Activated CD4-positive, alpha-beta T cell treated with anti-CD3 and anti-CD28 coated beads, Interleukin-2, amount 50 U/mL, for 4 hours (primary cell): ENCODE results near the gene SCAPER.
"Not testable (repeated sequence)": the region's sequence is repeated elsewhere in the genome, so short reads cannot be mapped to it uniquely, and the experiment has no call there.

Source experiments
- DNase-seq, 2 experiments: peaks; one replicate each; pipeline ENCODE4 v3.0.0-alpha.2; 2020

Gene SCAPER

DNA sequence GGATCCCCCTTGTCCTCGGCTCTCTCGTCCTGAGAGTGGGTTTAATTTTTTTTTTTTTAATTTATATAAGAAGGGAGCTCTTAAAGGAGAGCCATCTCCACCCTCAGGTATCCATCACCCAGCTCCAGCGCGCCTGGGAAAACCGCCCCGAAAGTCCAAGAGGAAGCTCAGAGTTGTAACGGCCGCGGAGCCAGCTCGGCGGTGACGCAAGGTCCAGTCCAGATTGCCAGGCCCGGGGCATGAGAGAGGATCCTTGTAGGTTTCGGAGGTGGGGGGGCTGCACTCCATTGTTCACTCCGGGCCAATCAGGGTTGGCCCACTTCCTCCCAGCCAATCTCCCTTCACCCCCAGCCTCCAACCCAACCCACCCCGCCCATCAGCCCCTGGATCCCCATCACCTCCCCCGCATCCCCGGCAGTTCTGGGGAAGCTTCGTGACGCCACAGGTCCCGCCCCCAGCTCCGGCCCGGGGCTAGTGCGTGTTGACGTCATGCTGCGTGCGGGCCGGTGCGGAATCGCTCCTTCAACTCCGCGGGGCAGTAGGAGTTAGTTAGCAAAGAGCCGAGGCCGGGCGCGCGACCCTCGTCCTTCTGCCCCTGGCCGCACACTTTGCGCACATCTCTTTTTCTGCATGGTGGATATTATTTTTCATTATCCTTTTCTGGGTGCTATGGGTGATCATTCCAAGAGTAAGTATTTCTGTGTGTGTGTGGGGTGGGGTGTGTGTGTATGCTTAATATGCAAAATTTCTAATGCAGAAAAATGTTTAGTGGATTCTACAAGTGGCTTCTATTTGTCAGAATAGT lies 568.7 kb downstream of the SCAPER start, which contains the start of gene ISL2:
Gene ISL2, plus strand, starts transcription at position 520 of the 805 bp plus-strand sequence. Its CDS starts 111 bp downstream, at position 631.
- peak; percentile 43 to 58 for DNase-seq

DNA sequence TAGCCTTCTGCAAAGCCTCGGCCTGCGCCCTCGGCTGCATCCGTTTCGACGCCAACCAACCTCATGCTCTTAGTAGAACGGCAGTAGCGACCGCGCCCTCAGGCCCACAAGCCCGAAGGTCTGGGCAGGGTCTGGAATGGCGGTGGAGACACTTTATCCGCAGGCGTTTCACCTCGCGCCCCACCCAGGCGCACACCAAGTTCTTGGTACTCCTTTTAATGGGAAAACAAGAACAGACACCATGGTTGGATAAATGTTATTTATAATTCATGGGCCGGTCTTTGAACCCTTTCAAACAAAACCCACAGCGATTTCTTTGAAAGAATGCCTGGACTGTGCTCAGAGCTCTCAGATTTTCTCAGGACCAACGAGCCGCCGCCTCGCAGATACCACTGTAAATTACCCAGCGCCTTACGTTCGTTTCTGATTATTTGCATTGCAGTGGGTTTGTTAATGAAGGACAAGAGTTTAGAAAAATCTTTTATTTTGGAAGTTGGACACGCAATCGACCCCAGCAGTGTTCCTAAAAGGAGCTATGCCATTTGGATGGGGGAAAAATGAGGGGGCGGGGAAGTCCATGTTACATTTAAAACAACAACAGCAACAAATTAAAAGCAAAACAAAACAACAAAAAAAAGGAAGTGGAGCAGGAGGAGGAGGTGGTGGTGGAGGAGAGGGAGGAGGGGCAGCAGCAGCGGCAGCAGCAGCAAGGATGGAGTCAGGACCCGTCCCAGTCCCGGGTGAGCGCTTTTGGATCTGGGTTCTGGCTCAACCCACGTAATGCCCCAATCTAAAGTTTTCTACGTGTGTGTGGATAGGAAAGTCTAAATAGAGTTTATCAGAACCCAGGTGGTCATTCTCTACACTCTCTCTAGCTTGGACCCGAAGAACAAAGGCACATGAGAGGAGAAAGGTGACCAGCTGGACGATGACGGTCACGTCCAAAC lies 569.6 kb downstream of the SCAPER start:
- DNase-seq = no peak

DNA sequence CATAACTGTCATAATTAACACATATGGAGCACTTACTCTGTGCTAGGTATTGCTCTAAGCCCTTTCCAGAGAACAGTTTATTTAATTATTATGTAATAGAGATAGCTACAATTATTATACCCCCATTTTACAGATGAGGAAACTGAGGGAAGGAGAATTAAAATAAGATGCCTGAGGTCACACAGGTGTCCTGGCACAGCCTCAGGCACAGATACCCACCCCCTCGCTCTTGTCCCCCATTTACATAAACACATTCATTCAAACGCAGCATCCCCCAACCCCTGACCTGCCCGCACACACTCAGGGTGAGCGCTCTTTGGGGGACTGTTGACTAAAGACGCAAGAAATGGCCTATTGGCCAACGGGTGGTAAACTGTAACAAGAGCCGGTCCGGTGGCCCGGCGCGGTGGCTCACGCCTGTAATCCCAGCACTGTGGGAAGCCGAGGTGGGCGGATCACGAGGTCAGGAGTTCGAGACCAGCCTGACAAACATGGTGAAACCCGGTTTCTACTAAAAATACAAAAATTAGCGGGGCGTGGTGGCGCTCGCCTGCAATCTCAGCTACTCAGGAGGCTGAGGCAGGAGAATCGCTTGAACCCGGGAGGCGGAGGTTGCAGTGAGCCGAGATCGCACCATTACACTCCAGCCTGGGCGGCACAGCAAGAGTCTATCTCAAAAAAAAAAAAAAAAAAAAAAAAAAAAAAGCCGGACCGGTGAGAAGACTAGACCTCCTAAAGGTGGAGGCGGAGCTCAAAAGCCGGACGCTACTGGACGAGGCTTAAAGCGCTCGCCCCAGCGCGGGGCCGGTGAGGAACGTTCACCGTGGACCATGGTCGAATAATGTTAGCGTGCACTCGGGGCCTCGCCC lies 570.5 kb downstream of the SCAPER start:
- no peak for DNase-seq

DNA sequence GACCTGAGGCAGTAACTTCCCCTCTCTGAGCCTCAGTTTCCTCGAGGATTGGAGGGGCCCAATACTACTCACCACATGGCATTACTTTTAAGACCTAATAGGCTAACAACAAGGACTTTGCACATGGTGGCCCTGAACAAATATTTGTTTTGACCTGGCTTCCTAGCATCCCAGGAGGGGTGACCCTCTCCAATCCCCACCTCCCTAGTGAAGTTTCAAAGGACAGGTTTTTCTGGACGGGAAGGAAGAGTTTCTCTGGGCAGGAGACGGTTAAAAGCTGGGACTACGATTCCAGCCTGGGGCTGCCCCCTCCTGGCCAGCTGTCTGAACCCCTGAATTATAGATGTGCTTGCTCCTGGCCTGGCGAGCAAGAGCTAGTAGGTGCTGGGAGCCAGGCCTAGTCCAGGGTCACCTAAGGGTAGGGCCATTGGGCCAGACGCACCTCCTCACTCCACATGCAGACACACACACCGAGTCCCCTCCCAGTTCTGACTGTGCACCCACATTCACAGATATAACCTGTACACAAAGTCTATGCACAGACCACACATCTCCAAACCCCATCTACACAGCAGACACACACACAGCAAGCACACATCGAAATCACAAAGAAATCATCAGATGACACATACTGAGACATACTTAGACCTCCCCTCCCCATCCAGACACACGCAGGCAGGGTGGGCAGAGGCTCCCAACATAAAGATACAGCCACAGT lies 571.3 kb downstream of the SCAPER start:
- no peak for DNase-seq

DNA sequence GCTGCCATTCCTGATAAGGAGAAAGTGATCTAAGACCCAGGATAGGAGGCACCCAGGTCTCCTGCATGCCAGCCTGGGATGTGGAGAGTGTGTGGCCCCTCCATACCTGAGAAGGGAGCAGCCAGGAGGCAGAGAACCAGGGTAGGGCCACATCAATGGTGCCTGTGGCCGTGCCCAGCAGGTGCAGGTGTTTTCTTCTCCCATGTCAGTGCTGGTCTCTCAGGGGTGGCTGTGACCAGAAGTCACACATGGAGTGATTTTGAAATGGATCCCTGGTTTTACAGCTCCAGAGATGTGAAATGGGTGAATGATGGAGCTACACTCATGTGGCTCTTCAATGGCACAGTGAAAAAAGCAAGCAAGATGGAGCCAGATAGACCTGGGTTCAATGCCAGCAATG lies 571.8 kb downstream of the SCAPER start:
- DNase-seq = no peak

DNA sequence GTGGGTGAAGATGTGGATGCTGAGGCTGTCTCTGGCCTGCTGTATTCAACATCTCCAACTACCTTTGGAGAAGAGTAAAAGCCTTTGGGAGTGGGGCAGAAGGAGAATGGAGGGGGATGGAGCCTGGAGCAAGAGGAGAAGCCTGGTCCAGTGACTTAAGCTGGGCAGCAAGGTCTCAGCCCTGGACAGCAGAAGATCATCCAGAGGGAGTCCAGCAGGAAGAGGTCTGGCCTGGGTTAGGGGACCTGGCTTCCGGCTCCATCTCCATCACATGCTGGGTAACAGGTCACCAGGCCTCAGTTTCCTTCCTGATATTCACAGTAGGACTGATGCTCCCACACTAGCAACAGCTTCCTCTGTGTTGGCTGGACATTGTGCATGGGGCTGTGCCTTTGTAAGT lies 572.3 kb downstream of the SCAPER start:
- DNase-seq = no peak

DNA sequence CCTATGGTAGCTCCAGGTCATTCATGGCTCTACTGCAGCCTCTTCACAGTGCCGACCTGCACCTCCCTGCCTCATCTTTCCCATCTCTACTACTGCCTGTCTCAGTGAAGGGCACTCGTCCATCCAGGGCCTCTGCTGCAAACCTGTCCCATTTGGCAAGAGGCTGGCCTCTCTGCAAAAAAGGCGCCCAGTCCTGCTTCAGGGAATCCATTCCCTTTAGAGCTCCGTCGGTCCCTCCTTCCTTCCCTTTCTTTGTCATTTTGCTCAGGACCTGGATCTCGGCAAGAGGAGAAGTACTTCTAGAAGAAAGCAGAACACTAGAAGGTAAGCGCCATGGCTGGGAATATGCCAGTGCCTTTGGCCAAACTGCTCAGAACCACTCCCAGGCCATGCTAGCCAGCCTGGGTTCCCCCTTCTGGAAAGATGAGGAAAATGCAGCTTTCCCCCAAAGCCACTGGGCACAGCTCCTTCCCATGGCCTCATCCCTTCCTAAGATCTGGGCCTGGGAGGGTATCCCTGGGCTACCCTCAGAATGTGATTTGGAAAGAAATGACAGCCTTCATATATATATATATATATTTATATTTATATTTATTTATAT lies 575.0 kb downstream of the SCAPER start:
- DNase-seq = no peak

DNA sequence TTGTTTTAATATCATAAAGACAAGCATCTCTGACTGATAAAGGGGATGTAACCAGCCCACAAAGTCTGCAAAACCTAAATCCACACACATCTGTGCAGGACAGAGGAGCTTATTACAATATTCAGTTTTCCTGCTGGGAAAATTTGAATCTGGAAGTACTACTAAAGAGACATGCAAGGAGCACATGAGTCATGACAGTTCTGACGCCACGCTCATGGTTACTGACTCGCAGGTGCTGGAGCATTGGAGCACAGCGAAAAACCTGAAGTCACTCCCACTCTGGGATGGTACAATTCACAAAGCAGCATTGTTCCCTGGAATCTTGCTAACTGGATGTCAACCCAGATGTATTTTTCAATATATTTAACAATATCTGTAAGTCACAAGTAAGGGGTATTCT lies 576.2 kb downstream of the SCAPER start:
- DNase-seq = no peak

DNA sequence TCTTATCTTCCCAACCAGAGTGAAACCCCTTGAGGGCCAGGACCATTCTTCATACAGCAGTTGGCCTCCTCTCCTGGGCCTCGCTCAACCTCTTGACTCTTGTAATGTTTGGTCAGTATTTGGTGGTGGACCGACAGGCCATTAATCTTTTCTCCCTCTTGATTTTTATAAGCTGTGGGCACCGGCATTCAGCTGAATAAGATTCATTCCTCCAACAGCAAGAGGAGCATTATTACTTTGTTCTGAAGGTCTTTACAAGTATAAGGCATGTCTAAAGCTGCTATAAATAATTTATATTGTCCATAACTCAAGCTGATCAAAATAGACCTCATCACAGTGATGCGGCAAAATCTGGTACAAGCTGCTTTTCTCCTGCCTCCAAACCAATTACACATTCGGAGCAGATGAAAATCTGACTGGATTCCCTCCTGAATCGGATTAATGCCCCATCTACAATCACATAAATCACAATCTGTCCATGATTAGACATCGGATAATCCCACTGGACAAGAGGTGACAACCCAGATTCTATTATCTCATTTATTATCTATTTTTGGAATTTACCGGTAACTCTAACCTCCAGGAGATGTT lies 576.9 kb downstream of the SCAPER start:
- DNase-seq = no peak

DNA sequence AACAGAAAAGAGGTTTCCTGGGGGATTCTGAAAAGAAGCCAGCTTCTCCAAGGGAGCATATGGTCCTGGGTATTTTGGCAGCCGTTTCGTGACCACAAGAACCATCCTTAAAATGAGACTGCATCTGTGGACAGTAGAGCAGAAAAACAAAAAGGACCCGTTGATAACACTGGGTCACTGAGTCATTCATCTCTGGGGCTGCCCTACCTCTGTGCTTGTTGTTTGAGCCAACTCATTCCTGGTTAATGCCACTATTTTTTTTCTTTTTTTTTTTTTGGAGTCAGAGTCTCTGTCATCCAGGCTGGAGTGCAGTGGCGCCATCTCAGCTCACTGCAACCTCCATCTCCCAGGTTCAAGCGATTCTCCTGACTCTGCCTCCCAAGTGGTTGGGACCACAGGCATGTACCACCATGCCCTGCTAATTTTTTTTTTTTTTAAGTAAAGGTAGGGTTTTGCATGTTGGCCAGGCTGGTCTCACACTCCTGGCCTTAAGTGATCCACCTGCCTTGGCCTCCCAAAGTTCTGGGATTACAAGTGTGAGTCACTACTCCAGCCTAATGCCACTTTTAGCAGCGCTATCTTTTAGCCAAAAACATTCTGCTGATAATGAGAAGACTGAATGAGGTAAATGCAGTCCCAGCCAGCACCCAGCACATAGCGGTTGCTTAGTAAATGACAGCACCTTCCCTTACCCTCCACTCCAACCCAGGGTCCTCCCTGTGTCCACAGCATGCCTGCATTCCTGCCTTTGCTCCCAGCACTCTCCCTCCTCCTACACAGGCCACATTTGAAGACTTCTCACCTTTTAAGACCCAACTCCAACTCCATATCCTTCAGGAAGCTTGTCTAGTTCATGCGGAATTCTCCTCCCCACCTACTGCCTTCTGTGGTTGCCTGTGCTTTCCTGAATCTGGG lies 577.7 kb downstream of the SCAPER start:
- no peak for DNase-seq

DNA sequence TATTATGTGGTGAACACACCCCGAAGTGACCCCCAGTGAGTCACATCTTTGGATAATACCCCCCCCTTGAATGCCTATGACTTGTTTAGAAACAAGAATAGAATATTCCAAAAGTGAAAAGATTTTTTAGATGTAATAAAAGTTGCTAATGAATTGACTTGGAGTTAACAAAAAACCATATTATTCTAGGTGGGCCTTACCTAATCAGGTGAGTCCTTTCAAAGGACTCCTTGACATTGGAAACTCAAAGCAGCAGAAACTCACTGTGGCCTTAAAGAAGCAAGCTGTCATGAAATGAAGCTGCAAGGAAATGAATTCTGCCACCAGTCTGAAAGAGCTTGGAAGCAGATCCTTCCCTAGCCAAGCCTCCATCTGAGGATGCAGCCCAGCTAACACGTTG lies 579.4 kb downstream of the SCAPER start:
- no peak for DNase-seq

DNA sequence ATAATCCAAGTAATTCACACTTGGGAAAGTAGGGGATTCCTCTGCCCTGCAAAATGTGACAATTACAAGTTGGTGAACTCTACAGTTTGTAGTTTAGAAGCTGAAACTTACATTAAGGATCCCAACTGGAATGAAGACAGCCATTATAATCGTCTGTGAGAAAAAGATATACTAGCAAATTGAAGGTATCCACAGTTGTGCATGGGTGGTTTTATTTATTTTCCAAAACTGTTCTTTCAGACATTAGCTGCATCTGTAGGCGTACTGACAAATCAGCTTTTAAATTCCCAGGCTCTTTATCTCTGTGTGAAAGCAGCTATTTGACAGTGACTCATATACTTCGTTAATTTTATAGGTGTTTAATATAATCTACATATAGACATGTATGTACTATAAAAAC lies 581.1 kb downstream of the SCAPER start:
- no peak for DNase-seq

DNA sequence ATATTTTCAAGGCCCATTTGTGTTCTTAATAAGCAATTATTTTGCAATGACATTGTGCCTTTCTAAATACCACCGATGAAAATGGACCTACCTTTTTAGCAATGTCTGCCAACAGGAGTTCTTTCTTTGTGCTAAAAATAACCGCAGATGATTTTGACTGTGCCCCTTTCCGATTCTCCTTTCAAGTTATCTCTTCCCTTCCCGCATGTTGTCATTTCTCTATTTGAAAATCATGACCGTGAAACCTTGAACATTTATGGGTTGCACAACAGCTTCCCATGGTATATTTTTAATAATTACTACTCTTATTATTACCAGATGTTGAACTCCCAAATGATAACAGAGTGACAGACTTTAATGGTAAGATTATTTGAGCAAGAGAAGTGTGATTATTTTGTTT lies 583.5 kb downstream of the SCAPER start:
- no peak for DNase-seq

DNA sequence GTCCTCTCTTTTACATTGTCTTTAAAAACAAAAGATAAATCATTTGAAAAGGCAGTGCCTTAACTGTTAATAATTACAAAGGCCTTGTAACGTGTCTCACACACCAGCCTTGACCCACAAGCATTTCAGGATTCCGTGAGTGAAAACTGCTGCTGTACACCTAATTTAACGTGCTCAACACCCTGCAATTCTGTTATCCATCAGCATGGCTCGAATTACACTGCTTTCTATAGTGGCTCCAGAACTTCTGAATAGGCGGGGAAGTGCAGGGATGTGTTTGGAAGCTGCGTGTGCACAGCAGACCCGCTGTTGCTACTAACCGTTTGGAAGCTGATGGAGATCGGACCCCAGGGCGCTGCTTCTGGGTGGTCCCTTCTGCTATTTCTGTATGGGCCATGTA lies 584.0 kb downstream of the SCAPER start:
- DNase-seq = no peak

DNA sequence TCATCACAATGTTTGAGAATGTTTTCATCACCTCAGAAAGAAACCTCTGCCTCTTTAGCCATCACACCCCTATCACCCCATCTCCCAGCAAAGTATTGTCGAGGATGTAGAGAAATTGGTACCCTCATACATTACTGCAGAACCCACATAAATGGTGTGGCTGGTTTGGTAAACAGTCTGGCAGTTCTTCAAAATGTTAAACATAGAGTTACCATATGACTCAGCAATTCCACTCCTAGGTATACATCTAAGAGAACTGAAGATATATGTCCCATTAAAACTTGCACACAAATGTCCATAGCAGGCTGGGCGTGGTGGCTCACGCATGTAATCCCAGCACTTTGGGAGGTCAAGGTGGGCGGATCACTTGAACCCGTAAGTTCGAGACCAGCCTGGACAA lies 585.1 kb downstream of the SCAPER start:
- DNase-seq = no peak

DNA sequence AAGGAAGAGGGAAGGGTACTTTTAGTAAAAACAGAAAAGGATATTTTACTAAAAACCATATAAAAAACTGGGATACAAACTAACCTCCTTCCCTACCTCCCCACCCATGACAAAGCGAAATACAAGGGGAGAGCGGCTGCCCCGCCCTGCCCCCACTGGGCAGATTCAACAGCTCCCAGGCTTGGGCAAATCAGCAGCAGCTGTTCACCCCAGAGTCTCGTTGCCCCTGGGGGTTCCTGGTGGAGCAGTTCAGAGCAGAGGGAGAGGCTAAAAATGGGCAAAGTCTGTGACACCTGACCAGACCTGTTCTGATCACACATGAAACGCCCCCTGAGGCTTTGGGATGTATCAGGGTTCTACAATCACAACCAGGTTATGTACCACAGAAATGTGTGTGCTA lies 591.4 kb downstream of the SCAPER start:
- DNase-seq = no peak

DNA sequence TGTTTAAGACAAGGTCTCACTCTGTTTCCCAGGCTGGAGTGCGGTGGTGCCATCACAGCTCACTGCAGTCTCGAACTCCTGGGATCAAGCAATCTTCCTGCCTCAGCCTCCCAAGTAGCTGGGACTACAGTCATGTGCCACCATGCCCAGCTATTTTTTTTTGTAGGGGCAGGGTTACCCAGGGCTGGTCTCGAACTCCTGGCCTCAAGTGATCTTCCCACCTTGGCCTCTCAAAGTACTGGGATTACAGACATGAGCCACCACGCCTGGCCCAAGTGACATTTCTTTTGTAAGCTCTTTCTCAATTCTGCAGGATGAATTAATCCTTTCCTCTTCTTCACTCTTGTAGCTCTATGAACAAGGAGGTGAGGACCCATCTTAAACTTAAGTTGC lies 592.0 kb downstream of the SCAPER start:
- DNase-seq = not testable (repeated sequence)

DNA sequence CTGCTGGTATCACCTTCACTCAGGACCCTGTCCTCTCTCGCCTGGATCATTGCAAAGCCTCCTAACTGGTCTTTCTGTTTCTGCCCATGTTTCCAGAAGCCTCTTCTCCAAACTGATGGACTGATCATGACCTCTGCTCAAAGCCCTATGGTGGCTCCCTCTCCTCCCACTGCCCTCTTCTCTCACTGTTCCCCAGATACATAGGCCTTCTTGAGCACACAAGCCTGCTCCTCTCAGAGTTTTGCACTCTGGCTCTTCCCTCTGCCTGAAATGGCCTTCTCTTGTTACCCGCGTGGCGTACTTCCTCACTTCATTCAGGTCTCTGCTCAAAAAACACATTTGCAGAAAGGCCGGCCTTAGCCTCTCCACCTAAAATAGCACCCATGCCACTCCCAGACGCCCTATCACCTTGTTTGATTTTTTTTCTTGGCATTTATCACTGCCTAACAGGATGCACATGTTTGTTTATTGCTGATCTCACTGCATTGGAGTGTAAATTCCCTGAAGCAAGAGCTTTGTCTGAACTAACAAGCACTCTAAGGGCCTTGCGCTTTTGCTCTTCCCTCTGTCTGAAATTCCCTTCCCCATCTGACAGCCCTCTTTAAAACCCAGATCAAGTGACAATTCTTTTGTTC lies 592.5 kb downstream of the SCAPER start:
- DNase-seq = no peak

DNA sequence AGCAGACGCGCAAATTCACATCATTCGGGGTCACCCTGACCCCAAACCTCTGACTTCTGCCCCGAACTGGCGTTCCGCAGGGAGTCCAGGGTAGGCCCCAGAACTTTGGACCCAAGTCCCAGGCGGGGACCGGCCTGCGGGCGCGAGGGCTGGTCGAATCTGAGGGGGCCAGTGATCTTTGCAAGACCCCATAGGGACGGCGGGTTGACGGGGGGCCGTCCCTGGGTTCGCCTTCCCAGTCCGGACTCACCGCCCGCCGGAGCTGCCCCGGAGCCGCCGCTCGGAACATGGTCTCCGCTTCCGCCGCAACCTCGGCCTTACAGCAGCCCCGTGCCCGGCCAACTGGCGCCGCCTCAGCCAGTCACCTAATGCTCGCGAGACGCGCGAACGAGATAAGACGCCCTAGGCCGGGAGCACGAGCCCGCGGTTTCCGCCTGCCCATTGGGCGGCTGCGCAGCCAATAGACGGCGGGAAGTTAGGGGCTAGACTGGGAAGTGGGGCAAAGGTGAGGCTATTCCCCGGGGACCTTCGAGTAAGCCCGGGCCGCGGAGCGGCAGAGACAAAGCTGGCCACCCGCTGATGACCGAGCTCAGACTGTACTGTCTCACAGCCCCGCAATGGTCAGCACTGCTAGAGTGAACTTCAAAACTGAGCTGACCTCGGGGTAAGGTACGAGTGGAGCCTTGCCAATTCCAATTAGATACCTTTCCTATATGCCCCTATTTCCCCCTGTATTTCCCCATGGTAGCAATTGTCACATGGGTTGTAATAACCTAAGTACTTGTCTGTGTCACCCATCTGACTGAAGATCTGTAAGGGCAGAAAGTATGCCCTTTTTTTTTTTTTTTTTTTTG lies 593.8 kb downstream of the SCAPER start, which contains the start of gene ETFA:
Gene ETFA, minus strand, starts transcription at position 370 of the 854 bp plus-strand sequence. Its CDS starts 81 bp downstream, at position 289.
- peak; percentile 83 to 86 for DNase-seq
